Mesenchymal stem cell (in vitro differentiated cells and primary cell): ENCODE data around the gene KLHL13. TPM values are rescaled to one million over a fixed set of nuclear protein-coding genes. Genes with fewer than 3 reads are reported as not detected.

Experiments
- DNase-seq: peaks from one replicate; pipeline ENCODE4 v3.0.0-alpha.2; 2013
- H2AFZ ChIP-seq: one replicate; pipeline ENCODE4 v1.6.1; 2013; ENCODE audit warnings: low read depth, mild to moderate bottlenecking, control low read depth, inconsistent platforms, low read length, moderate library complexity
- H2AK5ac ChIP-seq: 2 replicates; pipeline ENCODE4 v1.6.1; 2013; ENCODE audit warnings: low read length, moderate library complexity, mild to moderate bottlenecking, inconsistent platforms; ENCODE audit not compliant: severe bottlenecking
- H2BK120ac ChIP-seq: one replicate; pipeline ENCODE4 v1.6.1; 2013; ENCODE audit warnings: low read depth, mild to moderate bottlenecking, inconsistent platforms, low read length, moderate library complexity
- H2BK12ac ChIP-seq, 2 experiments: one replicate each; pipeline ENCODE4 v1.6.1; 2013; ENCODE audit warnings: inconsistent platforms in 2 of 2, low read length in 2 of 2, mild to moderate bottlenecking in 2 of 2, moderate library complexity in 2 of 2, control low read depth in 1 of 2
- H2BK15ac ChIP-seq: one replicate; pipeline ENCODE4 v1.6.1; 2013; ENCODE audit warnings: mild to moderate bottlenecking, low read depth, inconsistent platforms; ENCODE audit not compliant: poor library complexity, severe bottlenecking
- H2BK5ac ChIP-seq: 2 replicates; pipeline ENCODE4 v1.6.1; 2013; ENCODE audit warnings: low read depth, mild to moderate bottlenecking, low read length, control low read depth, inconsistent platforms; ENCODE audit not compliant: poor library complexity, severe bottlenecking
- H3K14ac ChIP-seq, 2 experiments: one replicate each; pipeline ENCODE4 v1.6.1; 2013; ENCODE audit warnings: inconsistent platforms in 2 of 2, low read length in 2 of 2, control low read depth in 1 of 2, mild to moderate bottlenecking in 1 of 2, moderate library complexity in 1 of 2
- H3K18ac ChIP-seq, 2 experiments: one replicate each; pipeline ENCODE4 v1.6.1; 2013; ENCODE audit warnings: inconsistent platforms in 2 of 2, low read length in 2 of 2, control low read depth in 1 of 2, low read depth in 1 of 2, mild to moderate bottlenecking in 1 of 2
- H3K23ac ChIP-seq, 2 experiments: one replicate each; pipeline ENCODE4 v1.6.1; 2013; ENCODE audit warnings: inconsistent platforms in 2 of 2, low read length in 2 of 2, mild to moderate bottlenecking in 2 of 2, moderate library complexity in 2 of 2, control low read depth in 1 of 2
- H3K27ac ChIP-seq: 2 replicates; pipeline ENCODE4 v1.5.1; 2013; ENCODE audit warnings: mild to moderate bottlenecking, moderate library complexity, low read length, control low read depth, inconsistent platforms; ENCODE audit not compliant: poor library complexity, severe bottlenecking
- H3K27me3 ChIP-seq, 2 experiments: 2 replicates each; pipeline versions ENCODE4 v1.6.1 to v1.7.0; 2013; ENCODE audit warnings: low read length in 2 of 2, mild to moderate bottlenecking in 2 of 2, moderate library complexity in 2 of 2, control low read depth in 1 of 2, inconsistent platforms in 1 of 2; ENCODE audit not compliant: control insufficient read depth in 1 of 2, insufficient read depth in 1 of 2
- H3K36me3 ChIP-seq, 2 experiments: 2 replicates each; pipeline versions ENCODE4 v1.6.1 to v1.7.0; 2013; ENCODE audit warnings: low read length in 2 of 2, control low read depth in 1 of 2, inconsistent platforms in 1 of 2, low read depth in 1 of 2, mild to moderate bottlenecking in 1 of 2; ENCODE audit not compliant: insufficient read depth in 2 of 2, control insufficient read depth in 1 of 2
- H3K4ac ChIP-seq, 2 experiments: one replicate each; pipeline ENCODE4 v1.6.1; 2013; ENCODE audit warnings: inconsistent platforms in 2 of 2, low read length in 2 of 2, mild to moderate bottlenecking in 2 of 2, moderate library complexity in 2 of 2, control low read depth in 1 of 2, low read depth in 1 of 2
- H3K4me1 ChIP-seq: 2 replicates; pipeline ENCODE4 v1.6.1; 2013; ENCODE audit warnings: low read depth, low read length, control low read depth; ENCODE audit not compliant: control insufficient read depth, insufficient read depth
- H3K4me2 ChIP-seq: 2 replicates; pipeline ENCODE4 v1.6.1; 2013; ENCODE audit warnings: low read length, mild to moderate bottlenecking, inconsistent platforms; ENCODE audit not compliant: poor library complexity, severe bottlenecking
- H3K4me3 ChIP-seq, 2 experiments: 2 replicates each; pipeline versions ENCODE4 v1.5.1 to v1.7.0; 2013; ENCODE audit warnings: low read length in 2 of 2, mild to moderate bottlenecking in 2 of 2, control low read depth in 1 of 2, low read depth in 1 of 2; ENCODE audit not compliant: insufficient read depth in 1 of 2
- H3K79me1 ChIP-seq: replicated peaks from 2 replicates; pipeline ENCODE4 v1.6.1; 2013; ENCODE audit warnings: mild to moderate bottlenecking, control low read depth, low read length, inconsistent platforms; ENCODE audit not compliant: poor library complexity, severe bottlenecking
- H3K9ac ChIP-seq: 2 replicates; pipeline ENCODE4 v1.7.0; 2013; ENCODE audit warnings: mild to moderate bottlenecking, low read length, moderate library complexity
- H3K9me3 ChIP-seq: 2 replicates; pipeline ENCODE4 v1.7.0; 2013; ENCODE audit warnings: mild to moderate bottlenecking, low read length; ENCODE audit not compliant: control insufficient read depth
- H4K8ac ChIP-seq: one replicate; pipeline ENCODE4 v1.6.1; 2013; ENCODE audit warnings: inconsistent platforms, mild to moderate bottlenecking, low read length, moderate library complexity
- H4K91ac ChIP-seq: one replicate; pipeline ENCODE4 v1.6.1; 2013; ENCODE audit warnings: mild to moderate bottlenecking, low read length, inconsistent platforms
- WGBS: methylation state at CpG from one replicate; pipeline ENCODE4 v1.1.7; 2013; ENCODE audit warnings: mixed read lengths; 5-methylcytosine and 5-hydroxymethylcytosine counted together
- polyA plus RNA-seq, 2 experiments: library from polyadenylated mRNA; stranded (reverse); fragments of 200-250 nt; gene quantifications; one replicate each; pipeline ENCODE4 v1.2.3, GENCODE V29; 2013

KLHL13 gene
- 0.03 TPM for polyA plus RNA-seq (2013, experiment 1 of 2)
- polyA plus RNA-seq (2013, experiment 2 of 2): 0.03 TPM

DNA sequence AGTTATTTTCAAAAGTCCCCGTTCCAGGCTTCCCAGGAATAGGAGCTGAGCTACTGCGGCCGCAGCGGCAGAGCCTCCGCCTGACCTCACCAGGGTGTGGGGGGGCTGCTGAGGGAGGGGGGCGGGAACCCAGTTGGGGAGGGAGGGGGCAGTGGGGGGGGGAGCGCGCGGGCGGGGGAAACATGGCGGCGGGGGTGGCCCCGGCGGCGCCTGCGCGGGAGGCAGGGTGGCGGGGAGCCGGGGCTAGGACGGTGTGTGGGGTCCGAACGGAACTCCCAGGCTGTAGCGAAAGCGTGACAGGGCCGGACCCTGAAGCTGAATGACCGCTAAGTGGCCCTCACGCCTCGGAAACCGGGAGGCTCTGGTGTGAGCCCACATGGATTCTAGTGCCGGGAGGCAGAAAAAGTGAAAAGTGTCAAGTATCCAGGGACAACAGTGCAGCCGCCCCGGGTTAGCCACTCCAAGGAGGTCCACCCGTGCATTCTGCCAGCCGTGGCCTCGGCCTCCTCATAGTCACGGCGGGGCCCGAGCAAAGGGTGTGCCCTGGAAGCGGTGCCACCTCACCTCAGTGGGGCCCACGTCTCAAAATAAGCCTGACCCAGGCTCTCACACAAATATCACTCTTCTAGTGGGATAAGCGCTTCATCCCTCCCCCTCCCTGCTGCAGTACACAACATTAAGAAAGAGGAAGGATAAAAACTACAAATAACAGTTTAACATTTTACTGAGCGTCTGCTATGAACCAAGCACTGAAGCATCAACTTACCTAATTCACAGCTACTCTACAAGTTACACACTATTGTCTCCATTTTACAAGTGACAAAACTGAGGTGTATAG is at the start of gene KLHL13:
TSS of gene KLHL13 (minus strand) at position 98 of the 838 bp plus-strand sequence. CDS start 88,337 bp downstream, outside the sequence.
- Histone ChIP-seq H2AFZ (peak within 1 kb of the TSS; percentile 14), H3K27me3 (peaks cover 0 to 7% of the 10 kb centered on the region in 2 experiments), H4K8ac (peak within 1 kb of the TSS; percentile 41), H3K4me3 (peak within 1 kb of the TSS; percentile 61 to 80), H3K4me2 (peak within 1 kb of the TSS; percentile 77), H3K79me1 (no peaks in the 10 kb centered on the region), H3K36me3 (no peaks in the 10 kb centered on the region), H2BK120ac (no peak within 1 kb of the TSS), H3K18ac (no peak within 1 kb of the TSS), H3K14ac (no peak within 1 kb of the TSS), H2AK5ac (no peak within 1 kb of the TSS), H3K9me3 (no peaks in the 10 kb centered on the region), H3K4ac (no peak within 1 kb of the TSS), H2BK5ac (peak within 1 kb of the TSS; percentile 44), H3K9ac (peak within 1 kb of the TSS; percentile 90), H3K27ac (no peak within 1 kb of the TSS), H3K4me1 (no peaks in the 10 kb centered on the region), H2BK12ac (no peak within 1 kb of the TSS), H2BK15ac (no peak within 1 kb of the TSS), H3K23ac (no peak within 1 kb of the TSS), H4K91ac (no peak within 1 kb of the TSS)
- no peak for DNase-seq
- 0% methylated on average over 18 of the region's 42 CpGs for WGBS

DNA sequence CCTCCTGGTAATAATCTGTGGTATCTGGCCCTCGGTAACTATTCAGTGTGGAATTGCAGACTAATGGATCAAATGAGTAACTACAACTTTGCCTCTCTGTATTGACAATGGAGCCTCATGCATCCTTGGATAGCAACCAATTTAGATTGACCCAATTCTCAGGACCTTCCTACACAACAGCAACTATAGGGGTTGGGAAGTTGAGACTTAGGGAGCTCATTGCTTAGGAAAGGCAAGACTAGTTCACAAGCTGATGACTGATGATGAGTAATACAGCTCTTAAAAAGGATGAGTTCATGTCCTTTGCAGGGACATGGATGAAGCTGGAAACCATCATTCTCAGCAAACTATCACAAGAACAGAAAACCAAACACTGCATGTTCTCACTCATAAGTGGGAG is 47.5 kb upstream of the KLHL13 start:
- H3K23ac ChIP-seq: no peak overlapping the region
- H3K4me3 ChIP-seq: no peak overlapping the region
- no peaks in the 10 kb centered on the region for H3K79me1 ChIP-seq
- H3K36me3 ChIP-seq: no peaks in the 10 kb centered on the region
- peaks cover 0 to 3% of the 10 kb centered on the region in 2 experiments for H3K27me3 ChIP-seq
- H4K8ac ChIP-seq: no peak overlapping the region
- H4K91ac ChIP-seq: no peak overlapping the region
- no peak overlapping the region for H3K18ac ChIP-seq
- no peak overlapping the region for H3K4me2 ChIP-seq
- DNase-seq: no peak
- WGBS: 100% methylated on average over 1 of the region's 1 CpG
- no peak overlapping the region for H2BK15ac ChIP-seq
- H3K27ac ChIP-seq: no peak overlapping the region
- no peak overlapping the region for H3K9ac ChIP-seq
- H3K4me1 ChIP-seq: no peaks in the 10 kb centered on the region
- no peak overlapping the region for H2BK120ac ChIP-seq
- H2BK12ac ChIP-seq: no peak overlapping the region
- H2BK5ac ChIP-seq: no peak overlapping the region
- no peak overlapping the region for H3K4ac ChIP-seq
- H3K14ac ChIP-seq: no peak overlapping the region
- H3K9me3 ChIP-seq: no peaks in the 10 kb centered on the region
- no peak overlapping the region for H2AK5ac ChIP-seq
- no peak overlapping the region for H2AFZ ChIP-seq

GRCh38 chrX:118156953-118157608 is 40.5 kb upstream of the KLHL13 start:
- H3K14ac ChIP-seq: no peak overlapping the region
- H2BK12ac ChIP-seq: no peak overlapping the region
- no peaks in the 10 kb centered on the region for H3K4me1 ChIP-seq
- H4K91ac ChIP-seq: no peak overlapping the region
- H3K4me3 ChIP-seq: no peak overlapping the region
- no peak overlapping the region for H2BK120ac ChIP-seq
- no peak overlapping the region for H2BK5ac ChIP-seq
- no peak overlapping the region for H3K23ac ChIP-seq
- H2AFZ ChIP-seq: no peak overlapping the region
- H2AK5ac ChIP-seq: no peak overlapping the region
- H3K9me3 ChIP-seq: no peaks in the 10 kb centered on the region
- 83% methylated on average over 3 of the region's 7 CpGs for WGBS
- no peak overlapping the region for H2BK15ac ChIP-seq
- no peaks in the 10 kb centered on the region for H3K79me1 ChIP-seq
- H3K4ac ChIP-seq: no peak overlapping the region
- no peak for DNase-seq
- no peaks in the 10 kb centered on the region for H3K36me3 ChIP-seq
- no peak overlapping the region for H3K9ac ChIP-seq
- no peak overlapping the region for H4K8ac ChIP-seq
- H3K18ac ChIP-seq: no peak overlapping the region
- no peak overlapping the region for H3K4me2 ChIP-seq
- H3K27me3 ChIP-seq: peaks cover 0 to 3% of the 10 kb centered on the region in 2 experiments
- H3K27ac ChIP-seq: no peak overlapping the region

GRCh38 chrX:118156254-118156952 is 39.8 kb upstream of the KLHL13 start:
- Histone ChIP-seq H2BK12ac (no peak overlapping the region), H3K27ac (no peak overlapping the region), H3K18ac (no peak overlapping the region), H2AK5ac (no peak overlapping the region), H2BK120ac (no peak overlapping the region), H3K36me3 (no peaks in the 10 kb centered on the region), H3K4me2 (no peak overlapping the region), H4K91ac (no peak overlapping the region), H3K9me3 (no peaks in the 10 kb centered on the region), H3K4me3 (no peak overlapping the region), H3K27me3 (peaks cover 0 to 3% of the 10 kb centered on the region in 2 experiments), H3K9ac (no peak overlapping the region), H3K4me1 (no peaks in the 10 kb centered on the region), H3K14ac (no peak overlapping the region), H2AFZ (no peak overlapping the region), H2BK15ac (no peak overlapping the region), H3K23ac (no peak overlapping the region), H4K8ac (no peak overlapping the region), H2BK5ac (no peak overlapping the region), H3K79me1 (no peaks in the 10 kb centered on the region), H3K4ac (no peak overlapping the region)
- WGBS: 94% methylated on average over 3 of the region's 6 CpGs
- no peak for DNase-seq
